SK-N-SH (cell line): ENCODE results near the gene UBXN2A. TPM values are rescaled to one million over a fixed set of nuclear protein-coding genes. Genes with fewer than 3 reads are reported as not detected.

Experiments
- CTCF ChIA-PET: fragments of 300-600, 350-600 bp; formaldehyde crosslinking; extraction: SDS; loops from one replicate; lab custom pipeline; 2021; lab: Yijun Ruan, JAX
- POLR2A ChIA-PET: fragments of 350-600 bp; sonication (Branson Sonifier 250); formaldehyde crosslinking; extraction: SDS; loops from one replicate; lab custom pipeline; 2020; ENCODE audit warnings: antibody characterized with exemption, inconsistent platforms; lab: Yijun Ruan, JAX
- DNase-seq: peaks from one replicate; pipeline ENCODE4 v3.0.0; 2012
- H2AFZ ChIP-seq: fragments of 200-600 bp; sonication (generic); 2 replicates; pipeline ENCODE4 v1.8.1; 2016; ENCODE audit warnings: antibody characterized with exemption, mild to moderate bottlenecking, low read depth
- H3F3A ChIP-seq: fragments of 200-600 bp; sonication (generic); replicated peaks from 2 replicates; pipeline ENCODE3; 2016; ENCODE audit warnings: antibody characterized with exemption, mild to moderate bottlenecking; ENCODE audit not compliant: insufficient read depth
- H3K27ac ChIP-seq, 2 experiments: fragments of 200-500 bp in 1 of 2; fragments of 200-600 bp in 1 of 2; sonication (Bioruptor generic) in 1 of 2; sonication (generic), shearing (Covaris generic) in 1 of 2; 2 replicates each; pipeline versions ENCODE4 v1.5.1 to v1.6.1; 2014 to 2016; ENCODE audit warnings: low read depth in 2 of 2, inconsistent platforms in 1 of 2, low read length in 1 of 2, mild to moderate bottlenecking in 1 of 2, mixed read lengths in 1 of 2
- H3K27me3 ChIP-seq: fragments of 200-600 bp; sonication (generic), shearing (Covaris generic); 2 replicates; pipeline ENCODE4 v1.6.1; 2016; ENCODE audit warnings: mixed run types; ENCODE audit not compliant: insufficient read depth
- H3K36me3 ChIP-seq, 2 experiments: fragments of 200-500 bp in 1 of 2; fragments of 200-600 bp in 1 of 2; sonication (Bioruptor generic) in 1 of 2; sonication (generic) in 1 of 2; replicated peaks in 1 of 2; 2 replicates each; pipeline versions ENCODE3 to v1.5.1; 2014 to 2016; ENCODE audit warnings: low read length in 1 of 2, mild to moderate bottlenecking in 1 of 2; ENCODE audit not compliant: insufficient read depth in 2 of 2, control insufficient read depth in 1 of 2
- H3K4me1 ChIP-seq, 2 experiments: fragments of 200-500 bp in 1 of 2; fragments of 200-600 bp in 1 of 2; sonication (Bioruptor generic) in 1 of 2; sonication (generic), shearing (Covaris generic) in 1 of 2; 2 replicates each; pipeline versions ENCODE4 v1.5.1 to v1.6.1; 2014 to 2016; ENCODE audit warnings: low read depth in 1 of 2, low read length in 1 of 2, mixed run types in 1 of 2; ENCODE audit not compliant: insufficient read depth in 2 of 2, control insufficient read depth in 1 of 2
- H3K4me2 ChIP-seq: fragments of 200-600 bp; sonication (generic), shearing (Covaris generic); 2 replicates; pipeline ENCODE4 v1.6.1; 2017; ENCODE audit warnings: mixed run types
- H3K4me3 ChIP-seq, 2 experiments: fragments of 200-500 bp in 1 of 2; fragments of 200-600 bp in 1 of 2; sonication (Bioruptor generic) in 1 of 2; sonication (generic), shearing (Covaris generic) in 1 of 2; 2 replicates each; pipeline versions ENCODE4 v1.5.1 to v1.8.1; 2014 to 2016; ENCODE audit warnings: low read depth in 2 of 2, inconsistent platforms in 1 of 2, low read length in 1 of 2, mild to moderate bottlenecking in 1 of 2, mixed read lengths in 1 of 2, moderate library complexity in 1 of 2
- H3K79me2 ChIP-seq: fragments of 200-600 bp; sonication (generic); 2 replicates; pipeline ENCODE4 v1.8.1; 2017; ENCODE audit warnings: mild to moderate bottlenecking; ENCODE audit not compliant: insufficient read depth
- H3K9ac ChIP-seq: fragments of 200-600 bp; sonication (generic); 2 replicates; pipeline ENCODE4 v1.6.1; 2017; ENCODE audit warnings: mixed run types
- H3K9me2 ChIP-seq: fragments of 200-600 bp; sonication (generic); 2 replicates; pipeline ENCODE4 v1.6.1; 2017; ENCODE audit warnings: mixed run types
- H3K9me3 ChIP-seq: fragments of 200-600 bp; sonication (generic); 2 replicates; pipeline ENCODE4 v1.6.1; 2017; ENCODE audit warnings: mixed run types, mild to moderate bottlenecking, moderate library complexity
- H4K20me1 ChIP-seq: fragments of 200-600 bp; sonication (generic); 2 replicates; pipeline ENCODE4 v1.6.1; 2017; ENCODE audit warnings: mild to moderate bottlenecking, mixed run types; ENCODE audit not compliant: insufficient read depth
- EP300 ChIP-seq, 2 experiments: IDR thresholded peaks; 2 replicates each; pipeline versions ENCODE4 v1.4.0 to v1.6.1; 2012; ENCODE audit warnings: borderline replicate concordance in 1 of 2, low read depth in 1 of 2, low read length in 1 of 2
- GATA2 ChIP-seq: sonication (generic); formaldehyde crosslinking; IDR thresholded peaks from 2 replicates; pipeline ENCODE4 v1.5.0; 2020; ENCODE audit warnings: mild to moderate bottlenecking, missing genetic modification reagents
- MEF2A ChIP-seq: IDR thresholded peaks from 2 replicates; pipeline ENCODE4 v1.4.0; 2012; ENCODE audit warnings: low read depth, borderline replicate concordance
- MXI1 ChIP-seq: IDR thresholded peaks from 2 replicates; pipeline ENCODE4 v1.6.1; 2012; ENCODE audit warnings: mild to moderate bottlenecking, low read depth, low read length, improper control_type of control experiment
- NRF1 ChIP-seq: IDR thresholded peaks from 2 replicates; pipeline ENCODE4 v1.6.1; 2012; ENCODE audit warnings: low read depth, mild to moderate bottlenecking, low read length
- POLR2AphosphoS5 ChIP-seq: IDR thresholded peaks from 2 replicates; pipeline ENCODE4 v1.6.1; 2012; ENCODE audit warnings: low read depth, low read length
- RAD21 ChIP-seq: IDR thresholded peaks from 2 replicates; pipeline ENCODE4 v1.6.1; 2012; ENCODE audit warnings: mild to moderate bottlenecking, low read length
- RCOR1 ChIP-seq: fragments of 150-350 bp; IDR thresholded peaks from 2 replicates; pipeline ENCODE4 v1.6.1; 2017; ENCODE audit warnings: antibody characterized with exemption, low read length
- RFX5 ChIP-seq: IDR thresholded peaks from 2 replicates; pipeline ENCODE4 v1.6.1; 2012; ENCODE audit warnings: mild to moderate bottlenecking, improper control_type of control experiment, low read length
- TCF12 ChIP-seq: IDR thresholded peaks from 2 replicates; pipeline ENCODE4 v1.4.0; 2012
- WGBS: methylation state at CpG from one replicate; pipeline ENCODE4 v1.1.6; 2017; ENCODE audit warnings: low lambda C conversion rate; 5-methylcytosine and 5-hydroxymethylcytosine counted together
- polyA plus RNA-seq, 3 experiments: library from polyadenylated mRNA; depleted of rRNA; stranded (reverse); fragments of >200 nt; gene quantifications; 2 replicates each; pipeline ENCODE4 v1.2.3, GENCODE V29; 2012
- TF ChIP-seq, protein P1 (sequence below): IDR thresholded peaks from 2 replicates; pipeline ENCODE4; 2012
- TF ChIP-seq, protein P2 (sequence below): IDR thresholded peaks from 2 replicates; pipeline ENCODE4 v1.6.1; 2012; ENCODE audit warnings: mild to moderate bottlenecking, low read depth, low read length, moderate library complexity

Gene UBXN2A
- polyA plus RNA-seq, 1 of the 3 experiments (the other 2 are of a cell fraction), result 5.8 TPM

DNA sequence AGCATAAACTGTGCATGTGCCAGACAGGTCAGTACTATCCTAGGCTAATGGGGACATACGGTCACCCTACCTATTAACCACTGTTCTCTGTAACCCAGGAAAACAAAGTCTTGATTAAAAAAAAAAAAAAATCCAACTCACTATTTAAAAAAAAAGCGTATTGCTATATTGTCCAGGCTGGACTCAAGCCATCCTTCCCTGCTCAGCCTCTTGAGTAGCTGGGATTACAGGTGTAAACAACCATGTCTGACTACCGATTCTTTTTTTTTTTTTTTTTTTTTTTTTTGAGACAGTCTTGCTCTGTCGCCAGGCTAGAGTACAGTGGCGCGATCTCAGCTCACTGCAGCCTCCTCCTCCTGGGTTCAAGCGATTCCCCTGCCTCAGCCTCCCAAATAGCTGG is 24.9 kb upstream of the UBXN2A start:
- Histone ChIP-seq H3F3A (peaks cover 15% of the 10 kb centered on the region), H3K27ac (peak overlapping the region in 1 of 2 experiments; percentile 49; a peak in 1 of 4 replicates), H3K4me1 (peaks cover 4 to 12% of the 10 kb centered on the region in 2 experiments), H3K36me3 (no peaks in the 10 kb centered on the region), H3K9ac (no peak overlapping the region), H3K4me2 (no peak overlapping the region), H3K9me3 (no peaks in the 10 kb centered on the region), H3K79me2 (peaks cover 94% of the 10 kb centered on the region), H3K4me3 (no peak overlapping the region), H3K27me3 (no peaks in the 10 kb centered on the region), H2AFZ (no peak overlapping the region), H4K20me1 (peaks cover 35% of the 10 kb centered on the region), H3K9me2 (no peaks in the 10 kb centered on the region)
- ChIA-PET POLR2A (no interaction called here), CTCF (no interaction called here)
- TF ChIP-seq, protein P1, sequence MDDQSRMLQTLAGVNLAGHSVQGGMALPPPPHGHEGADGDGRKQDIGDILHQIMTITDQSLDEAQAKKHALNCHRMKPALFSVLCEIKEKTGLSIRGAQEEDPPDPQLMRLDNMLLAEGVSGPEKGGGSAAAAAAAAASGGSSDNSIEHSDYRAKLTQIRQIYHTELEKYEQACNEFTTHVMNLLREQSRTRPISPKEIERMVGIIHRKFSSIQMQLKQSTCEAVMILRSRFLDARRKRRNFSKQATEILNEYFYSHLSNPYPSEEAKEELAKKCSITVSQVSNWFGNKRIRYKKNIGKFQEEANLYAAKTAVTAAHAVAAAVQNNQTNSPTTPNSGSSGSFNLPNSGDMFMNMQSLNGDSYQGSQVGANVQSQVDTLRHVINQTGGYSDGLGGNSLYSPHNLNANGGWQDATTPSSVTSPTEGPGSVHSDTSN, result no peak
- TF ChIP-seq EP300 (IDR thresholded peaks at IDR 0.05; ENCODE audit: borderline replicate concordance in 1 of 2, low read depth in 1 of 2, low read length in 1 of 2), result no peak
- TF ChIP-seq GATA2, result no peak
- TF ChIP-seq RFX5, result no peak
- no peak for TF ChIP-seq NRF1
- no peak for TF ChIP-seq MEF2A
- TF ChIP-seq RAD21, result no peak
- TF ChIP-seq, protein P2, sequence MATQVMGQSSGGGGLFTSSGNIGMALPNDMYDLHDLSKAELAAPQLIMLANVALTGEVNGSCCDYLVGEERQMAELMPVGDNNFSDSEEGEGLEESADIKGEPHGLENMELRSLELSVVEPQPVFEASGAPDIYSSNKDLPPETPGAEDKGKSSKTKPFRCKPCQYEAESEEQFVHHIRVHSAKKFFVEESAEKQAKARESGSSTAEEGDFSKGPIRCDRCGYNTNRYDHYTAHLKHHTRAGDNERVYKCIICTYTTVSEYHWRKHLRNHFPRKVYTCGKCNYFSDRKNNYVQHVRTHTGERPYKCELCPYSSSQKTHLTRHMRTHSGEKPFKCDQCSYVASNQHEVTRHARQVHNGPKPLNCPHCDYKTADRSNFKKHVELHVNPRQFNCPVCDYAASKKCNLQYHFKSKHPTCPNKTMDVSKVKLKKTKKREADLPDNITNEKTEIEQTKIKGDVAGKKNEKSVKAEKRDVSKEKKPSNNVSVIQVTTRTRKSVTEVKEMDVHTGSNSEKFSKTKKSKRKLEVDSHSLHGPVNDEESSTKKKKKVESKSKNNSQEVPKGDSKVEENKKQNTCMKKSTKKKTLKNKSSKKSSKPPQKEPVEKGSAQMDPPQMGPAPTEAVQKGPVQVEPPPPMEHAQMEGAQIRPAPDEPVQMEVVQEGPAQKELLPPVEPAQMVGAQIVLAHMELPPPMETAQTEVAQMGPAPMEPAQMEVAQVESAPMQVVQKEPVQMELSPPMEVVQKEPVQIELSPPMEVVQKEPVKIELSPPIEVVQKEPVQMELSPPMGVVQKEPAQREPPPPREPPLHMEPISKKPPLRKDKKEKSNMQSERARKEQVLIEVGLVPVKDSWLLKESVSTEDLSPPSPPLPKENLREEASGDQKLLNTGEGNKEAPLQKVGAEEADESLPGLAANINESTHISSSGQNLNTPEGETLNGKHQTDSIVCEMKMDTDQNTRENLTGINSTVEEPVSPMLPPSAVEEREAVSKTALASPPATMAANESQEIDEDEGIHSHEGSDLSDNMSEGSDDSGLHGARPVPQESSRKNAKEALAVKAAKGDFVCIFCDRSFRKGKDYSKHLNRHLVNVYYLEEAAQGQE, result no peak
- TF ChIP-seq MXI1, result no peak
- TF ChIP-seq POLR2AphosphoS5, result no peak
- TF ChIP-seq RCOR1, result no peak
- WGBS, result 93% methylated on average over 7 of the region's 7 CpGs
- DNase-seq, result no peak

DNA sequence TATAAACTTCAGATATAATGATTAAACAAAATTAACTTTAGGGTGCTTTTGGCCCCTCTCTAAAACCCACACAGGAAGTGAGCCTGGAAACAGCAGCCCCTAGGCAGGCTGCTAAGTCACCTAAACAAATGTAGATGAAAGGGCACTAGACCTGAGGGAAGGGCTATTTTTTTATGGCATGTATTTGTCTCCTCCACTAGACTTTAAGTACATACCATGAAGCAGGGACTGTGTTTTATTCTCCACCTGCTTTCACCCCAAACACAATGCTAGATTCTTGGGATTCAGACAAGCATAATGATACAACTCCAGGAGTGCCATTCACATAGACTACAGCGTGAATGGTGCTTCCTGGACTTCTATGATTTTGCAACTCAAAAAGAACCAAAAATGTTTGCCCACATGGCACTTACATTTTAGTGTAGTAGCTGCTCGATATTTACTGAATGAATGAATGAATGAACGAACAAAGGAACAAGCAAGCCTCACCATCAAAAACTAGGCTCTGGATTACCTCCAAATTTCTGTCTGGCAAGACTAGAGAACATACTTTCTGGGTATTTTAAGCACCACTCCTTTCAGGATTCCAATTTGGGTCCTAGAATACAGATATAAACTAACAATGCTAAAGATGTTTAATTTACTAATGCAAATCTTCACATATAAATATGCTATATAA is 23.4 kb upstream of the UBXN2A start:
- TF ChIP-seq GATA2, result peak; percentile 5; the same call in 1 of the 2 replicates
- no peak for TF ChIP-seq TCF12
- Histone ChIP-seq H3K4me3 (no peak overlapping the region), H3K27ac (peak overlapping the region; percentile 49 to 55), H3K9ac (no peak overlapping the region), H3K4me2 (no peak overlapping the region), H3K9me2 (no peaks in the 10 kb centered on the region), H3K36me3 (no peaks in the 10 kb centered on the region), H3K4me1 (peaks cover 4 to 12% of the 10 kb centered on the region in 2 experiments), H3K27me3 (no peaks in the 10 kb centered on the region), H3F3A (peaks cover 15% of the 10 kb centered on the region), H4K20me1 (peaks cover 36% of the 10 kb centered on the region), H3K79me2 (peaks cover 95% of the 10 kb centered on the region), H2AFZ (no peak overlapping the region), H3K9me3 (no peaks in the 10 kb centered on the region)
- ChIA-PET CTCF (interaction anchor here (1.1 to 2.4 kb wide), 2 partner anchors 9 to 10 kb away, joined by 3 to 11 read pairs; partner anchors contain the start of gene ATAD2B), POLR2A (interaction anchor here (0.6 kb wide), 1 partner anchor 43 kb away, joined by 3 read pairs; no protein-coding TSS in a partner anchor)
- WGBS, result 78% methylated on average over 3 of the region's 3 CpGs
- peak; percentile 39 for DNase-seq
